Neural progenitor cell (in vitro differentiated cells): ENCODE results near the gene PGAP6.

Experiments
- EZH2 ChIP-seq: fragments of 200-600 bp; sonication (generic); IDR thresholded peaks from 2 replicates; pipeline ENCODE4 v1.6.1; 2017; ENCODE audit warnings: antibody characterized with exemption, mild to moderate bottlenecking, moderate library complexity
- EZH2phosphoT487 ChIP-seq: fragments of 200-600 bp; sonication (generic); IDR thresholded peaks from 2 replicates; pipeline ENCODE4 v1.6.1; 2017; ENCODE audit warnings: antibody characterized with exemption
- TF ChIP-seq, protein P1 (sequence below): fragments of 200-600 bp; sonication (generic); IDR thresholded peaks from 2 replicates; pipeline ENCODE4 v1.5.1; 2017; ENCODE audit warnings: antibody characterized with exemption, mild to moderate bottlenecking

DNA sequence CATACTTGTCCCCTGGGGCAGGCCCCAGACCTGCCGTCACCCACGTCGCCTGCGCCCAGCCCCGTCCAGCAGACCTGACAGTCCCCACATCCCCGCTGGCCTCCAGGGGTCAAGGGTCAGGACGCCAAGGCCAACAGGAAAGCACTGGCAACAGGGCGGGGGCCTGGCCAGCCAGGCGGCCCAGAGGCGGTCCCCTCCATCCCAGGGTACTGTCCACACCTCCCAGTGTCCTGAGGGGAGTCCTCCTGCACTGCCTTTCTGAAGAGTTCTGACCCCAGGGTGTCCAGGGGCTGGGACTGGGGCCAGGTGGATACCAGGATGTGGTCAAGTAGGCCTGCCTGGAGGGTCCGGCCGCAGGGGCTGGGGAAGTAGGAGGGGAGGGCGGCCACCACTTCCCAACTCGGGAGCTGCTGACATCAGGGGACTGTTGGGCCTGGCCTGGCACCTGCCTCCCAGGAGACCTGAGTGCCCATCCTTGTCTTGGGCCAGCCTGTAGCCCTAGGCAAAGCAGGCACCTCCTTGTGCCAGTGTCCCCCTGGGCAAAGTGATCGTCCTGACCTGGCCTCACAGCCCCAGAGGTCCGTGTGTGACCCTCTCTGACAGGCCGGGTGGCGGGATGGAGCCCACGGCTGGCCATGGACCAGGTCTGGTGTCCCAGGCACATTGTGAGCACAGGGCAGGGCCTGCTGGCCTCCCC is 22.6 kb downstream of the PGAP6 start:
- TF ChIP-seq, protein P1, sequence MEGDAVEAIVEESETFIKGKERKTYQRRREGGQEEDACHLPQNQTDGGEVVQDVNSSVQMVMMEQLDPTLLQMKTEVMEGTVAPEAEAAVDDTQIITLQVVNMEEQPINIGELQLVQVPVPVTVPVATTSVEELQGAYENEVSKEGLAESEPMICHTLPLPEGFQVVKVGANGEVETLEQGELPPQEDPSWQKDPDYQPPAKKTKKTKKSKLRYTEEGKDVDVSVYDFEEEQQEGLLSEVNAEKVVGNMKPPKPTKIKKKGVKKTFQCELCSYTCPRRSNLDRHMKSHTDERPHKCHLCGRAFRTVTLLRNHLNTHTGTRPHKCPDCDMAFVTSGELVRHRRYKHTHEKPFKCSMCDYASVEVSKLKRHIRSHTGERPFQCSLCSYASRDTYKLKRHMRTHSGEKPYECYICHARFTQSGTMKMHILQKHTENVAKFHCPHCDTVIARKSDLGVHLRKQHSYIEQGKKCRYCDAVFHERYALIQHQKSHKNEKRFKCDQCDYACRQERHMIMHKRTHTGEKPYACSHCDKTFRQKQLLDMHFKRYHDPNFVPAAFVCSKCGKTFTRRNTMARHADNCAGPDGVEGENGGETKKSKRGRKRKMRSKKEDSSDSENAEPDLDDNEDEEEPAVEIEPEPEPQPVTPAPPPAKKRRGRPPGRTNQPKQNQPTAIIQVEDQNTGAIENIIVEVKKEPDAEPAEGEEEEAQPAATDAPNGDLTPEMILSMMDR, result no peak
- TF ChIP-seq EZH2 (no peak), EZH2phosphoT487 (no peak)
